Effector memory CD4-positive, alpha-beta T cell (primary cell): ENCODE measurements around the gene EFCAB3.
"Not testable (repeated sequence)": the region's sequence is repeated elsewhere in the genome, so short reads cannot be mapped to it uniquely, and the experiment has no call there.

ENCODE experiments used
- DNase-seq, 3 donors: peaks; one replicate each; pipeline ENCODE4 v3.0.0-alpha.2; 2020
- H3K27ac ChIP-seq: 2 replicates; pipeline ENCODE4 v1.7.0; 2013; ENCODE audit warnings: mild to moderate bottlenecking, low read length, moderate library complexity; ENCODE audit not compliant: insufficient read depth, poor library complexity, severe bottlenecking
- H3K27me3 ChIP-seq: replicated peaks from 2 replicates; pipeline ENCODE4 v1.7.0; 2013; ENCODE audit warnings: mild to moderate bottlenecking, low read length; ENCODE audit not compliant: insufficient read depth, control insufficient read depth, poor library complexity, severe bottlenecking
- H3K36me3 ChIP-seq: 2 replicates; pipeline ENCODE4 v1.7.0; 2013; ENCODE audit warnings: mild to moderate bottlenecking, low read length, moderate library complexity; ENCODE audit not compliant: control insufficient read depth, insufficient read depth
- H3K4me1 ChIP-seq: 2 replicates; pipeline ENCODE4 v1.7.0; 2013; ENCODE audit warnings: low read length, mild to moderate bottlenecking; ENCODE audit not compliant: control insufficient read depth, insufficient read depth, poor library complexity, severe bottlenecking
- H3K4me3 ChIP-seq: 2 replicates; pipeline ENCODE4 v1.7.0; 2013; ENCODE audit warnings: low read length, low read depth, mild to moderate bottlenecking; ENCODE audit not compliant: insufficient read depth, poor library complexity, severe bottlenecking
- H3K9me3 ChIP-seq: 2 replicates; pipeline ENCODE4 v1.7.0; 2013; ENCODE audit warnings: mild to moderate bottlenecking, low read length, moderate library complexity; ENCODE audit not compliant: control insufficient read depth

The EFCAB3 gene

GRCh38 chr17:62413090-62413489 lies 32.7 kb downstream of the EFCAB3 start:
- not testable (repeated sequence) for DNase-seq, H3K4me1 ChIP-seq, H3K27ac ChIP-seq, H3K9me3 ChIP-seq, H3K36me3 ChIP-seq, H3K27me3 ChIP-seq, H3K4me3 ChIP-seq

- H3K36me3 ChIP-seq, H3K27me3 ChIP-seq, H3K9me3 ChIP-seq, H3K4me1 ChIP-seq: not testable (repeated sequence)
- peak within 1 kb of the TSS; percentile 75 for H3K4me3 ChIP-seq
- H3K27ac ChIP-seq: peak within 1 kb of the TSS; percentile 62
- DNase-seq: peak; percentile 72 to 82 (median 77)
Measured at GRCh38 chr17:62423647-62424461, 43.5 kb downstream of the EFCAB3 start, which contains the start of gene METTL2A. Gene METTL2A, plus strand, starts transcription at chr17:62423897. Its CDS starts 6 bp downstream, at chr17:62423903.

GRCh38 chr17:62426214-62426613 lies 45.9 kb downstream of the EFCAB3 start:
- H3K9me3 ChIP-seq, H3K27me3 ChIP-seq, H3K4me1 ChIP-seq, H3K27ac ChIP-seq, H3K4me3 ChIP-seq, DNase-seq, H3K36me3 ChIP-seq: not testable (repeated sequence)

GRCh38 chr17:62435251-62435650 lies 54.9 kb downstream of the EFCAB3 start:
- not testable (repeated sequence) for H3K27ac ChIP-seq, H3K4me3 ChIP-seq, H3K9me3 ChIP-seq, DNase-seq, H3K36me3 ChIP-seq, H3K4me1 ChIP-seq, H3K27me3 ChIP-seq

- not testable (repeated sequence) for DNase-seq, H3K27me3 ChIP-seq, H3K4me1 ChIP-seq, H3K4me3 ChIP-seq, H3K9me3 ChIP-seq, H3K27ac ChIP-seq
- H3K36me3 ChIP-seq: peaks cover 11% of the 10 kb centered on the region
Measured at GRCh38 chr17:62441181-62441580, 60.8 kb downstream of the EFCAB3 start.

- no peak overlapping the region for H3K4me3 ChIP-seq
- H3K9me3 ChIP-seq: no peaks in the 10 kb centered on the region
- no peak for DNase-seq
- peaks cover 16% of the 10 kb centered on the region for H3K36me3 ChIP-seq
- H3K4me1 ChIP-seq: no peaks in the 10 kb centered on the region
- H3K27ac ChIP-seq: no peak overlapping the region
- no peaks in the 10 kb centered on the region for H3K27me3 ChIP-seq
Measured at GRCh38 chr17:62444063-62444462, 63.7 kb downstream of the EFCAB3 start.

GRCh38 chr17:62445791-62446190 lies 65.4 kb downstream of the EFCAB3 start:
- H3K27ac ChIP-seq, H3K9me3 ChIP-seq, H3K4me1 ChIP-seq, DNase-seq, H3K4me3 ChIP-seq, H3K27me3 ChIP-seq: not testable (repeated sequence)
- H3K36me3 ChIP-seq: peaks cover 16% of the 10 kb centered on the region

GRCh38 chr17:62452195-62452594 lies 71.8 kb downstream of the EFCAB3 start:
- not testable (repeated sequence) for H3K27ac ChIP-seq, DNase-seq, H3K27me3 ChIP-seq, H3K4me1 ChIP-seq, H3K9me3 ChIP-seq, H3K36me3 ChIP-seq, H3K4me3 ChIP-seq

GRCh38 chr17:62453041-62453440 lies 72.7 kb downstream of the EFCAB3 start:
- DNase-seq, H3K27ac ChIP-seq, H3K27me3 ChIP-seq, H3K9me3 ChIP-seq, H3K36me3 ChIP-seq, H3K4me3 ChIP-seq, H3K4me1 ChIP-seq: not testable (repeated sequence)

GRCh38 chr17:62453656-62454055 lies 73.3 kb downstream of the EFCAB3 start:
- not testable (repeated sequence) for H3K9me3 ChIP-seq, DNase-seq, H3K4me1 ChIP-seq, H3K27me3 ChIP-seq, H3K27ac ChIP-seq, H3K4me3 ChIP-seq, H3K36me3 ChIP-seq
